Measurements from ENCODE around the gene MAP2K7. TPM values are rescaled to one million over a fixed set of nuclear protein-coding genes. Genes with fewer than 3 reads are reported as not detected.

Gene MAP2K7
- total RNA-seq, 1 donor from 2014 or later, result 15.0 TPM

DNA sequence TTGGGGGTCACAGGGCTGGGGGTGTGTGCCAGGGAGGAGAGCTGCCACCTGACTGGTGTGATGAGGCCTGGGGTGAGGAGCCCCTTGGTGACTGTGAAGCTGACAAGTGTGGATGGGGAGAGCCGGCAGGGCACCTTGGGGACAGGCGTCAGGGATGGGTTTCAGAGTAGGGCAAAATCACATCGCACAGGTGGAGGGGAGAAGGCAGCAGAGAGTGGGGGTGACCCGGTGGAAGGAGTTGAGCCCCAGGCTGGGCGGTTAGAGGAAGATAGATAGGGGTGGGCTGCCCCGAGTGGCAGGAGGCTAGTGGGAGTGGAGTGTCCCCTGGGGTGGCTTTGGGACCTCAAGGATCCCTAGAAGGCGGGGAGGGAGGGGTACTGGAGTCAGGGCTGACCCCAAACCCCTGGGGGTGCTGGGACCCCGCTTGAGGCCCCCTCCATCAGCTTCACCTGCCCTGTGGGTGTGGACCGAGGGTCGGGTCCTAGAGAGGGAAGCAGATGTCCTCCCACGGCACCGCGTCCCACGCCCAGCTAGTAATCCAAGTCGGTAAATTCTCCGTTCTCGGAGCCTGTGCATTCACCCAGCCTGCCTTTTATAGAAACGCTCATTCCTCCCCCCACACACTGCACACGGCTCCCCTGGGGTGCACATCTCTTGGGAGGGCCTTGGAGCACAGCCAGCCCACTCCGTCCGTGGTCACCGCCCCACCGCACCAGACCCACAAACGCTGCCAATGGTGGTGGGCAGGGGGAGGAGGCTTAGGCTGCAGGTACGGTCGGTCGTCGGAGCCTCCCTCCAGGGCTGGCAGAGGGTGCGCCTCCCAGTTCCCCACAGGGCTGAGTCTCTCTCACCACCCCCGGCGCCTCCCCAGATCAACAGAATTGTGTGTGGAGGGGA lies 19.9 kb downstream of the MAP2K7 start:
- TF ChIP-seq CTCF (IDR thresholded peaks at IDR 0.05; ENCODE audit: insufficient read depth, low read length, poor library complexity, severe bottlenecking), result no peak
- no peak for DNase-seq (ENCODE audit: low read depth)
- H3K4me3 ChIP-seq (ENCODE audit: low read depth, low read length), result no peak overlapping the region
- peaks cover 3% of the 10 kb centered on the region for H3K27me3 ChIP-seq (ENCODE audit: control insufficient read depth, insufficient read depth, low read length)
- no peaks in the 10 kb centered on the region for H3K36me3 ChIP-seq (ENCODE audit: control insufficient read depth, insufficient read depth, low read length)

- no peaks in the 10 kb centered on the region for H3K36me3 ChIP-seq (ENCODE audit: control insufficient read depth, insufficient read depth, low read length)
- no peak overlapping the region for H3K4me3 ChIP-seq (ENCODE audit: low read depth, low read length)
- no peaks in the 10 kb centered on the region for H3K27me3 ChIP-seq (ENCODE audit: control insufficient read depth, insufficient read depth, low read length)
- DNase-seq (ENCODE audit: low read depth), result no peak
- no peak for TF ChIP-seq CTCF (IDR thresholded peaks at IDR 0.05; ENCODE audit: insufficient read depth, low read length, poor library complexity, severe bottlenecking)
These were observed 20.6 kb downstream of the MAP2K7 start for GRCh38 chr19:7924241-7924640.

DNA sequence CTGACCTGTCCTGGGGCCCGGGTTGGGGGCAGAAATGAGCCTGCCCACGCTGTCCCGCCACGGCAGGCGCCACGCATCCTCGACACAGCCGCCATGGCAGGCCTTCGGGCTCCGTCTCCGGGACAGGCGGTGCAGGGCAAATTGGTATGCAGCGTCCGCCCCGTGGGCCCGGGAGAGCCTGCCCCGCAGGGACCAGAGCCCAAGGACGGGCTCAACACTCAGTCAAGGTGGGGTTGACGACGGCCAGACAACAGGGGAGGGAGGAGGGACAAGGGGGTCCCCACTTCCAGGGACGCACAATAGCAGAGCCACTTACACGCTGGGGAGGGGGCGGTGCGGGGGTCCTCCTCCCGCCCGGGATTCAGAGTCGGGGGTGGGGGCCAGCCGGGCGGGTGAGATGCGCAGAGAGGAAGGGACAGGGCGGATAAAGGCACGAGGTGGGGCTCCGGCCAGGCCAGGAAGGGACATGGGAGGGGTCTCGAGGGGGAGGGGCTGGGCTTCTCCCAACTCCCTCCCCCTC lies 21.0 kb downstream of the MAP2K7 start:
- no peak for TF ChIP-seq CTCF (IDR thresholded peaks at IDR 0.05; ENCODE audit: insufficient read depth, low read length, poor library complexity, severe bottlenecking)
- no peaks in the 10 kb centered on the region for H3K36me3 ChIP-seq (ENCODE audit: control insufficient read depth, insufficient read depth, low read length)
- H3K4me3 ChIP-seq (ENCODE audit: low read depth, low read length), result peak overlapping the region; percentile 39
- no peak for DNase-seq (ENCODE audit: low read depth)
- H3K27me3 ChIP-seq (ENCODE audit: control insufficient read depth, insufficient read depth, low read length), result no peaks in the 10 kb centered on the region

- no peaks in the 10 kb centered on the region for H3K36me3 ChIP-seq (ENCODE audit: control insufficient read depth, insufficient read depth, low read length)
- TF ChIP-seq CTCF (IDR thresholded peaks at IDR 0.05; ENCODE audit: insufficient read depth, low read length, poor library complexity, severe bottlenecking), result peak; percentile 81
- peak overlapping the region; percentile 39 for H3K4me3 ChIP-seq (ENCODE audit: low read depth, low read length)
- no peaks in the 10 kb centered on the region for H3K27me3 ChIP-seq (ENCODE audit: control insufficient read depth, insufficient read depth, low read length)
- DNase-seq (ENCODE audit: low read depth), result no peak
These were observed 21.6 kb downstream of the MAP2K7 start for GRCh38 chr19:7925171-7925851.

DNA sequence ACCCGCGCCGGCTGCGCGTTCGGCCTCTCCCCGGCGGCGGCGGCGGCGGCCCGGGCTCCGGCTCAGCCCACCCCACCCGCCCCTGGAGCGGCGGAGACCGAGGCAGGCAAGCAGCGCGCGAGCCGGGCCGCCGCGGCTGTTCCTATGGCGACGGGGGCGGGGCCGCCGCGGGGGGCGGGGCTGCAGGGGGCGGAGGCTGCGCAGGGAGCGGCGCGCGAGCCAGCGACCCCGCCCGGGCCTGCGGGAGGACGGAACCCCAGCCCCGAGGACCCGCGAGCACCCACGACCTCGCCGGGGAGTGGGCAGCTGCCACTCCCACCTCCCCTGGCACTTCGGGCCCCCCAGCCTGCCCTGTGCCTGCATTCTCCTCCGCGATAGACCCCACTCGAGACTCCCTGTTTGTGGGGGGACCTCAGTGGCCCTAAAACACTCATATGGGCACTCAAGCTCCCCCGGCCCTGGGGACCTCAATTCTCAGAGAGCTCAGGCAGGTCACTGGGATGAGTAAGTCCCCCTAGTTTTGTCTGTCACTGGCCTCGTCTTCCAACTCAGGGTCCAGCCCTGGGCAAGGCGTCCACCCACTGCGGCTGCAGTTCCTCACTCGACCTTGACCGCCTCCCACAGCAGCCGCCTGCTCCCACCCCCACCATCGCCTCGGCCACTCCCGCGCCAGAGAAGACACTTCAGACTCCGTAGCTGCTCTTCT lies 22.5 kb downstream of the MAP2K7 start, which contains the start of gene CTXN1:
Gene CTXN1, minus strand, starts transcription at position 115 of the 706 bp plus-strand sequence. CDS start 597 bp downstream, outside the sequence.
- no peak for DNase-seq (ENCODE audit: low read depth)
- Histone ChIP-seq H3K4me3 (ENCODE audit: low read depth, low read length) (peak within 1 kb of the TSS; percentile 44), H3K36me3 (ENCODE audit: control insufficient read depth, insufficient read depth, low read length) (no peaks in the 10 kb centered on the region), H3K27me3 (ENCODE audit: control insufficient read depth, insufficient read depth, low read length) (no peaks in the 10 kb centered on the region)
- no peak for TF ChIP-seq CTCF (IDR thresholded peaks at IDR 0.05; ENCODE audit: insufficient read depth, low read length, poor library complexity, severe bottlenecking)
